IMR-90 (cell line): ENCODE results near the gene SNAPC4.

Experiments
- BHLHE40 ChIP-seq: fragments of 150-350 bp; IDR thresholded peaks from 2 replicates; pipeline ENCODE4 v1.6.1; 2016; ENCODE audit warnings: mild to moderate bottlenecking, low read depth, low read length
- USF2 ChIP-seq: fragments of 150-350 bp; IDR thresholded peaks from 2 replicates; pipeline ENCODE4 v1.6.1; 2017; ENCODE audit warnings: mild to moderate bottlenecking, antibody characterized with exemption, low read length, low read depth

- TF ChIP-seq BHLHE40 (no peak), USF2 (no peak)
Measured at GRCh38 chr9:136358888-136359287, 41.1 kb downstream of the SNAPC4 start.
